A549 (cell line): ENCODE data around the gene PCDH9. TPM values are rescaled to one million over a fixed set of nuclear protein-coding genes. Genes with fewer than 3 reads are reported as not detected.

ENCODE experiments used
- ATAC-seq, 2 experiments: fragments of 200-7000 bp in 1 of 2; fragments of >200 bp in 1 of 2; cut with Nextera tagmentation in 1 of 2; cut with Tn5 transposase in 1 of 2; 3 replicates each; pipeline versions ENCODE4 v1.8.0 to v1.9.1; 2018 to 2020; ENCODE audit warnings: mild to moderate bottlenecking in 1 of 2, moderate library complexity in 1 of 2
- CTCF ChIA-PET: fragments of 300-600 bp; sonication (Branson Sonifier 250); formaldehyde crosslinking; extraction: SDS; loops from one replicate; lab custom pipeline; 2021; ENCODE audit warnings: antibody characterized with exemption, inconsistent platforms; lab: Yijun Ruan, JAX
- POLR2A ChIA-PET: fragments of 350-600 bp; formaldehyde crosslinking; extraction: SDS; loops from one replicate; lab custom pipeline; 2021; ENCODE audit warnings: antibody characterized with exemption, inconsistent platforms; lab: Yijun Ruan, JAX
- DNase-seq, 2 experiments: peaks; one replicate each; pipeline versions ENCODE4 v3.0.0 to v3.0.0-alpha.2; 2011 to 2016; ENCODE audit warnings: low read depth in 1 of 2, low spot score in 1 of 2
- FAIRE-seq: peaks from 2 replicates; lab custom pipeline; 2011; peaks lifted over from hg19 to GRCh38; lab: Jason Lieb, UNC
- H3K27ac ChIP-seq, 2 experiments: fragments of >200 bp; sonication (Bioruptor Twin); formaldehyde crosslinking; 3 replicates each; pipeline ENCODE4 v1.5.1; 2016 to 2017
- H3K4me1 ChIP-seq: fragments of >200 bp; sonication (Bioruptor Twin); formaldehyde crosslinking; 3 replicates; pipeline ENCODE4 v1.6.1; 2016
- H3K4me2 ChIP-seq: fragments of >200 bp; sonication (Bioruptor Twin); formaldehyde crosslinking; 3 replicates; pipeline ENCODE4 v1.6.1; 2016
- H3K4me3 ChIP-seq: fragments of >200 bp; sonication (Bioruptor Twin); formaldehyde crosslinking; 3 replicates; pipeline ENCODE4 v1.5.1; 2016
- H3K9me3 ChIP-seq: fragments of >200 bp; sonication (Bioruptor Twin); formaldehyde crosslinking; 3 replicates; pipeline ENCODE4 v1.6.1; 2016
- CBX8 ChIP-seq: fragments of 200-600 bp; sonication (generic); IDR thresholded peaks from 2 replicates; pipeline ENCODE4 v1.6.1; 2016
- CHD4 ChIP-seq: fragments of 200-600 bp; sonication (generic); IDR thresholded peaks from 2 replicates; pipeline ENCODE4 v1.6.1; 2016; ENCODE audit warnings: antibody characterized with exemption, mild to moderate bottlenecking, borderline replicate concordance
- EHF ChIP-seq: fragments of 250-450 bp; sonication (Bioruptor Pico); IDR thresholded peaks from 2 replicates; pipeline ENCODE4 v1.5.0; 2020; ENCODE audit warnings: mild to moderate bottlenecking
- FOSB ChIP-seq: fragments of 250-450 bp; sonication (Bioruptor Pico); IDR thresholded peaks from 2 replicates; pipeline ENCODE4 v1.5.0; 2020; ENCODE audit warnings: mild to moderate bottlenecking, moderate library complexity
- FOXS1 ChIP-seq: fragments of 250-450 bp; sonication (Bioruptor Pico); IDR thresholded peaks from 2 replicates; pipeline ENCODE4 v1.5.0; 2020; ENCODE audit warnings: mild to moderate bottlenecking, moderate library complexity
- HOXB5 ChIP-seq: fragments of 250-450 bp; sonication (Bioruptor Pico); IDR thresholded peaks from 2 replicates; pipeline ENCODE4 v1.5.0; 2020; ENCODE audit warnings: mild to moderate bottlenecking, moderate library complexity
- NFE2L2 ChIP-seq: fragments of 150-350 bp; conservative IDR thresholded peaks from 2 replicates; pipeline ENCODE4 v1.6.1; 2014; ENCODE audit warnings: low read length
- NR3C1 ChIP-seq: fragments of >200 bp; sonication (Bioruptor Twin); formaldehyde crosslinking; IDR thresholded peaks from 3 replicates; pipeline ENCODE4 v1.6.1; 2017
- RFX5 ChIP-seq: fragments of 450-650 bp; IDR thresholded peaks from 2 replicates; pipeline ENCODE4 v1.7.1; 2014; ENCODE audit warnings: antibody characterized with exemption, mild to moderate bottlenecking, moderate library complexity
- ZSCAN20 ChIP-seq: fragments of 250-450 bp; sonication (Bioruptor Pico); IDR thresholded peaks from 2 replicates; pipeline ENCODE4 v1.8.0; 2022; ENCODE audit warnings: mild to moderate bottlenecking, moderate library complexity
- WGBS: methylation state at CpG from one replicate; pipeline ENCODE4 v1.1.6; 2017; ENCODE audit errors: missing lambda C conversion rate; 5-methylcytosine and 5-hydroxymethylcytosine counted together
- polyA plus RNA-seq, 4 experiments: library from polyadenylated mRNA; depleted of rRNA in 3 of 4; stranded (reverse); fragments of >200 nt; fragmentation: RNase III in 1 of 4; extraction: RNeasy Plus Mini Kit Qiagen cat#74134 plus additional on column Dnase treatment in 1 of 4; gene quantifications; 2 replicates in 3 of 4; 3 replicates in 1 of 4; pipeline ENCODE4 v1.2.3, GENCODE V29; 2011 to 2017
- TF ChIP-seq, protein P1 (sequence below): fragments of 250-450 bp; sonication (Bioruptor Pico); IDR thresholded peaks from 2 replicates; pipeline ENCODE4 v1.5.0; 2020; ENCODE audit warnings: low read depth, mild to moderate bottlenecking, moderate library complexity
- TF ChIP-seq, protein P2 (sequence below): fragments of 200-600 bp; sonication (generic); IDR thresholded peaks from 2 replicates; pipeline ENCODE4 v1.6.1; 2016; ENCODE audit warnings: antibody characterized with exemption, mild to moderate bottlenecking, moderate library complexity
- TF ChIP-seq, protein P3 (sequence below): IDR thresholded peaks from 2 replicates; pipeline ENCODE4 v1.6.1; 2012
- TF ChIP-seq, protein P4 (sequence below): fragments of 450-650 bp; IDR thresholded peaks from 2 replicates; pipeline ENCODE4 v1.6.1; 2014; ENCODE audit warnings: antibody characterized with exemption
- TF ChIP-seq, protein P5 (sequence below): IDR thresholded peaks from 2 replicates; pipeline ENCODE4 v1.6.1; 2012
- TF ChIP-seq, protein P6 (sequence below): fragments of 150-350 bp; IDR thresholded peaks from 2 replicates; pipeline ENCODE4 v1.6.1; 2014; ENCODE audit warnings: low read depth, mild to moderate bottlenecking, low read length
- TF ChIP-seq, protein P7 (sequence below): fragments of 250-450 bp; sonication (Bioruptor Pico); IDR thresholded peaks from 2 replicates; pipeline ENCODE4 v1.5.0; 2021; ENCODE audit warnings: mild to moderate bottlenecking, moderate library complexity, borderline replicate concordance

PCDH9 gene
- polyA plus RNA-seq, 2 of the 4 experiments (the other 2 are of a cell fraction), result 16.0 to 29.5 TPM

DNA sequence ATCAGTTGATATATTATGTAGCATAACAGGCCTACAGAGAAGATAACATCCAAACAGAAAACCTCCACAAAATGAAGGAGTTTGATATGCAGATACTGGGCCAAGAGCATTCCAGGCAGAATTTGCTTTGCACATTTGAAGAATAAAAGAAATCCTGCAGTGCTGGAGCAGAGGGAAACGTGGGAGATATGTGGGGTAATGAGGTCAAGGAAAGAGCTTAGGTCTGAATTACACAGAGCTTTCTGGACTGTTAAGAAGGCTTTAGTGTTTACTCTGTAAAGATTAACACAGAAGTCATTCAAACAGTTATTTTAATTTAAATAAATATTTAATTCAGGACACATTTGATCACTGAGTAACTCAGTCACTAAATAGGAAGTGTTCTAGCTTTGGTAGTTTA lies 692.7 kb downstream of the PCDH9 start:
- ChIA-PET CTCF (no interaction called here), POLR2A (no interaction called here)
- Histone ChIP-seq H3K4me2 (no peak overlapping the region), H3K9me3 (no peaks in the 10 kb centered on the region), H3K27ac (no peak overlapping the region), H3K4me3 (no peak overlapping the region), H3K4me1 (peaks cover 2% of the 10 kb centered on the region; the same call in 1 of the 3 replicates)
- FAIRE-seq, result no peak
- 23% methylated on average over 1 of the region's 1 CpG for WGBS
- no peak for ATAC-seq
- DNase-seq, result no peak
- TF ChIP-seq, protein P1, sequence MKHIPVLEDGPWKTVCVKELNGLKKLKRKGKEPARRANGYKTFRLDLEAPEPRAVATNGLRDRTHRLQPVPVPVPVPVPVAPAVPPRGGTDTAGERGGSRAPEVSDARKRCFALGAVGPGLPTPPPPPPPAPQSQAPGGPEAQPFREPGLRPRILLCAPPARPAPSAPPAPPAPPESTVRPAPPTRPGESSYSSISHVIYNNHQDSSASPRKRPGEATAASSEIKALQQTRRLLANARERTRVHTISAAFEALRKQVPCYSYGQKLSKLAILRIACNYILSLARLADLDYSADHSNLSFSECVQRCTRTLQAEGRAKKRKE (CRISPR knock-in tag), result no peak
- TF ChIP-seq CBX8 (no peak), FOSB (CRISPR knock-in tag) (no peak)
- TF ChIP-seq, protein P2, sequence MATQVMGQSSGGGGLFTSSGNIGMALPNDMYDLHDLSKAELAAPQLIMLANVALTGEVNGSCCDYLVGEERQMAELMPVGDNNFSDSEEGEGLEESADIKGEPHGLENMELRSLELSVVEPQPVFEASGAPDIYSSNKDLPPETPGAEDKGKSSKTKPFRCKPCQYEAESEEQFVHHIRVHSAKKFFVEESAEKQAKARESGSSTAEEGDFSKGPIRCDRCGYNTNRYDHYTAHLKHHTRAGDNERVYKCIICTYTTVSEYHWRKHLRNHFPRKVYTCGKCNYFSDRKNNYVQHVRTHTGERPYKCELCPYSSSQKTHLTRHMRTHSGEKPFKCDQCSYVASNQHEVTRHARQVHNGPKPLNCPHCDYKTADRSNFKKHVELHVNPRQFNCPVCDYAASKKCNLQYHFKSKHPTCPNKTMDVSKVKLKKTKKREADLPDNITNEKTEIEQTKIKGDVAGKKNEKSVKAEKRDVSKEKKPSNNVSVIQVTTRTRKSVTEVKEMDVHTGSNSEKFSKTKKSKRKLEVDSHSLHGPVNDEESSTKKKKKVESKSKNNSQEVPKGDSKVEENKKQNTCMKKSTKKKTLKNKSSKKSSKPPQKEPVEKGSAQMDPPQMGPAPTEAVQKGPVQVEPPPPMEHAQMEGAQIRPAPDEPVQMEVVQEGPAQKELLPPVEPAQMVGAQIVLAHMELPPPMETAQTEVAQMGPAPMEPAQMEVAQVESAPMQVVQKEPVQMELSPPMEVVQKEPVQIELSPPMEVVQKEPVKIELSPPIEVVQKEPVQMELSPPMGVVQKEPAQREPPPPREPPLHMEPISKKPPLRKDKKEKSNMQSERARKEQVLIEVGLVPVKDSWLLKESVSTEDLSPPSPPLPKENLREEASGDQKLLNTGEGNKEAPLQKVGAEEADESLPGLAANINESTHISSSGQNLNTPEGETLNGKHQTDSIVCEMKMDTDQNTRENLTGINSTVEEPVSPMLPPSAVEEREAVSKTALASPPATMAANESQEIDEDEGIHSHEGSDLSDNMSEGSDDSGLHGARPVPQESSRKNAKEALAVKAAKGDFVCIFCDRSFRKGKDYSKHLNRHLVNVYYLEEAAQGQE, result no peak

DNA sequence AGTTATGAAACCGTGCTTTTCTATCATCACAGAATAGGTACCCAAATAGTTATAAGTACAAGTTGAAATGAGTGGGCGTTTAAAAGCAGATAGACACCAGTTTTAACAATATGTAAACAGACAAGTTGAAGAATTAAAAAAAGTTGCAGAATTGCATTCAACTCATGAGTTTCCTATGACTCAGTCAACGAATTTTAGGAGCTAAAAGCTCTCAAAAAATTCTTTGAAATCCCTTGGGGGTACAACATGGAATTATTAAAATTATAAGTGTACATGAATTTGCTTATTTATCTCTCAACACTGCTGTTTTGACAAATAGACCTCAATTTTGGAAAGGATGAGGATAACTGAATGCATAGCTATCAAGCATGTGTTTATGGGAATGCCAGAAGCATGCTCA lies 693.4 kb downstream of the PCDH9 start:
- FAIRE-seq, result no peak
- ChIA-PET CTCF (no interaction called here), POLR2A (no interaction called here)
- H3K4me1 ChIP-seq, result peaks cover 6% of the 10 kb centered on the region; the same call in 1 of the 3 replicates
- no peak overlapping the region for H3K4me3 ChIP-seq
- no peak overlapping the region for H3K27ac ChIP-seq
- no peak overlapping the region for H3K4me2 ChIP-seq
- TF ChIP-seq EHF, result no peak
- TF ChIP-seq, protein P3, sequence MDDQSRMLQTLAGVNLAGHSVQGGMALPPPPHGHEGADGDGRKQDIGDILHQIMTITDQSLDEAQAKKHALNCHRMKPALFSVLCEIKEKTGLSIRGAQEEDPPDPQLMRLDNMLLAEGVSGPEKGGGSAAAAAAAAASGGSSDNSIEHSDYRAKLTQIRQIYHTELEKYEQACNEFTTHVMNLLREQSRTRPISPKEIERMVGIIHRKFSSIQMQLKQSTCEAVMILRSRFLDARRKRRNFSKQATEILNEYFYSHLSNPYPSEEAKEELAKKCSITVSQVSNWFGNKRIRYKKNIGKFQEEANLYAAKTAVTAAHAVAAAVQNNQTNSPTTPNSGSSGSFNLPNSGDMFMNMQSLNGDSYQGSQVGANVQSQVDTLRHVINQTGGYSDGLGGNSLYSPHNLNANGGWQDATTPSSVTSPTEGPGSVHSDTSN, result no peak
- TF ChIP-seq, protein P4, sequence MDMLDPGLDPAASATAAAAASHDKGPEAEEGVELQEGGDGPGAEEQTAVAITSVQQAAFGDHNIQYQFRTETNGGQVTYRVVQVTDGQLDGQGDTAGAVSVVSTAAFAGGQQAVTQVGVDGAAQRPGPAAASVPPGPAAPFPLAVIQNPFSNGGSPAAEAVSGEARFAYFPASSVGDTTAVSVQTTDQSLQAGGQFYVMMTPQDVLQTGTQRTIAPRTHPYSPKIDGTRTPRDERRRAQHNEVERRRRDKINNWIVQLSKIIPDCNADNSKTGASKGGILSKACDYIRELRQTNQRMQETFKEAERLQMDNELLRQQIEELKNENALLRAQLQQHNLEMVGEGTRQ, result no peak
- TF ChIP-seq RFX5, result no peak
- TF ChIP-seq ZSCAN20, result no peak
- TF ChIP-seq FOXS1 (CRISPR knock-in tag), result no peak
- TF ChIP-seq, protein P5, sequence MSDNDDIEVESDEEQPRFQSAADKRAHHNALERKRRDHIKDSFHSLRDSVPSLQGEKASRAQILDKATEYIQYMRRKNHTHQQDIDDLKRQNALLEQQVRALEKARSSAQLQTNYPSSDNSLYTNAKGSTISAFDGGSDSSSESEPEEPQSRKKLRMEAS, result no peak
- TF ChIP-seq, protein P6, sequence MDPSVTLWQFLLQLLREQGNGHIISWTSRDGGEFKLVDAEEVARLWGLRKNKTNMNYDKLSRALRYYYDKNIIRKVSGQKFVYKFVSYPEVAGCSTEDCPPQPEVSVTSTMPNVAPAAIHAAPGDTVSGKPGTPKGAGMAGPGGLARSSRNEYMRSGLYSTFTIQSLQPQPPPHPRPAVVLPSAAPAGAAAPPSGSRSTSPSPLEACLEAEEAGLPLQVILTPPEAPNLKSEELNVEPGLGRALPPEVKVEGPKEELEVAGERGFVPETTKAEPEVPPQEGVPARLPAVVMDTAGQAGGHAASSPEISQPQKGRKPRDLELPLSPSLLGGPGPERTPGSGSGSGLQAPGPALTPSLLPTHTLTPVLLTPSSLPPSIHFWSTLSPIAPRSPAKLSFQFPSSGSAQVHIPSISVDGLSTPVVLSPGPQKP, result no peak
- TF ChIP-seq CHD4, result no peak
- TF ChIP-seq HOXB5, result no peak
- no peak for TF ChIP-seq NR3C1
- TF ChIP-seq, protein P7, sequence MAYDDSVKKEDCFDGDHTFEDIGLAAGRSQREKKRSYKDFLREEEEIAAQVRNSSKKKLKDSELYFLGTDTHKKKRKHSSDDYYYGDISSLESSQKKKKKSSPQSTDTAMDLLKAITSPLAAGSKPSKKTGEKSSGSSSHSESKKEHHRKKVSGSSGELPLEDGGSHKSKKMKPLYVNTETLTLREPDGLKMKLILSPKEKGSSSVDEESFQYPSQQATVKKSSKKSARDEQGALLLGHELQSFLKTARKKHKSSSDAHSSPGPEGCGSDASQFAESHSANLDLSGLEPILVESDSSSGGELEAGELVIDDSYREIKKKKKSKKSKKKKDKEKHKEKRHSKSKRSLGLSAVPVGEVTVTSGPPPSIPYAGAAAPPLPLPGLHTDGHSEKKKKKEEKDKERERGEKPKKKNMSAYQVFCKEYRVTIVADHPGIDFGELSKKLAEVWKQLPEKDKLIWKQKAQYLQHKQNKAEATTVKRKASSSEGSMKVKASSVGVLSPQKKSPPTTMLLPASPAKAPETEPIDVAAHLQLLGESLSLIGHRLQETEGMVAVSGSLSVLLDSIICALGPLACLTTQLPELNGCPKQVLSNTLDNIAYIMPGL (CRISPR knock-in tag), result no peak
- no peak for TF ChIP-seq NFE2L2
- ATAC-seq, result no peak
- DNase-seq, result no peak
- H3K9me3 ChIP-seq, result no peaks in the 10 kb centered on the region
- WGBS, result 60% methylated on average over 3 of the region's 3 CpGs
